NCI-H2171 treated with DMSO at 0.1 percent for 48 hours (cell line): ENCODE data around the gene BPGM.

Experiments
- DNase-seq: peaks from one replicate; lab custom pipeline; 2025; lab: John Stamatoyannopoulos, UW

BPGM gene

DNA sequence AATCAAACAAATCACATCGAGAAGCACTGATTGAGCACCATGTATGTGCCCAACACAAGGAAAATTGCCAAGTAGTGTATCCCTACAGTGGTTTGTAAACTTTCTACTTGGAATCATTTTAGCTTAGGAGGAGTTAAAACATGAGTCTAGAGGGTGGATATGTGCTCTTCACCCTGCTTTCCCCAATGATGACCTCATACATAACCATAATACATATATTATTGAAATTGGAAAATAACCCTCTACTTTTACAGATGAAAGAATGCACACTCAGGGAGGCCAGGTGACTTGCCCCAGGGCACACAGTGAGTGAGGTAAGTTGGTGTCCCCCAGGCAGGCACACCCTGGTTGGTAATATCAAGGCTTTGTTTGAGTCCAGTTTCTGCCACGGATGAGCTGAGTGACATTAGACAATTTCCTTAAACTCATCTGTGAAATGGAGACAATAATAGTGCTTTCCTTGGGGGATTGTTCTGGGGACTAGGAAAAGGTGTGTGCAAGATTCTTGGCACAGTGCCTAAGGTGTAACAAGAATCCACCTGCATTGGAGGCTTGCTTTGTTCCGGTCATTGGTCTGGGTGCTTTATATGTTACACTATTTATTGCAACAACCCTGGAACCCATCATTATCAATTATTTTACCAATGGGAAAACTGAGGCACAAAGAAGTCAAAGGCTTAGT lies 50.7 kb downstream of the BPGM start:
- no peak for DNase-seq

DNA sequence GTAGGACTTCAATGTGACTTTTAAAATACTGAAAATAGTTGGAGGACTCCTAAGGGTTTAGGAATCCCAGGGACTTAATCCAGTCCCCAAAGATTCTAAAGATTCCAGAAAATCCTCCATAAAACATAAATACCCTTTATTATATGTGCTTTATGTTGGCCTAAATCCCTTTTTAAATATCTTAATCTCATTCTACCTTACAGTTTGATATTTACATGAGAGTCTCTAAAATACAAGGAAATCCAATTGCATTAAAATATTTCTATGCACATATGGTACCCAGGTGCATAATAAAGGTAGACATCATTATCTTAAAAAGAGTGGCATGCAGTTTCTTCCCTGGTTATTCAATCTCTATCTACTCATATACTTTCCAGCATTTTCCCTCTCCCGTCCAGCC lies 51.8 kb downstream of the BPGM start:
- no peak for DNase-seq

DNA sequence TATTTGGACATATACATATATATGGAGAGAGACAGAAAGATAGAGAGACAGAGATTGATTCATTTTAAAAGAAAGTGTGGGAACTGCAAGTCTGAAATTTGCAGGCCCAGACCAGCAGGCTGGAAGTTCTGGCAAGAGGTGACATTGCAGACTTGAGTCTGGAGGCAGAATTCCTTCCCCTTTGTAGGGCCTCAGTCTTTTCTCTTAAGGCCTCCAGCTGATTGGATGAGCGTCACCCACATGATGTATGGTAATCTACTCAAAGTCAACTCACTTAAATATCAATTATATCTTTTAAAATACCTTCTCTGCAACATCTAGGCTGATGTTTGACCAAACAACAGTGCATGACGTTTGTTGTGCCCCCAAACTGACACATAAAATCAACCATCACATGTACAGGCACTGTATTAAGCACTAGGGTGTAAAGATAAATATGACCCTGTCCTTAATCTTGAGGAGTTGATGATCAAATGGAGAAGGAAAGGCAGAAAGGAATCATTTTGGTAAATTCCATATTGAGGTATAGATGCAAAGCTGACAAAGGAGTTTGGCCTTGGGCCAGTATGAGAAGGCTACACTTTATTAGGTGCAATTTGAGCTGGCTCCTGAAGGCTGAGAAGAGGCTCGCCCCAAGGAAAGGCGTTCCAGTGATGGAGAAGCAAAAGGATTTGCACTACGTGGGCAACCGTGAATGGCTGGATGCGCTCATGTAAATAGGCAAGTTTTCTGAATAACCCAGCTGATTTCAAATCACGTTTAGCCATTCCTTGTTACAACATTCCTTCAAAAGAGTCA lies 52.6 kb downstream of the BPGM start:
- DNase-seq, result no peak

DNA sequence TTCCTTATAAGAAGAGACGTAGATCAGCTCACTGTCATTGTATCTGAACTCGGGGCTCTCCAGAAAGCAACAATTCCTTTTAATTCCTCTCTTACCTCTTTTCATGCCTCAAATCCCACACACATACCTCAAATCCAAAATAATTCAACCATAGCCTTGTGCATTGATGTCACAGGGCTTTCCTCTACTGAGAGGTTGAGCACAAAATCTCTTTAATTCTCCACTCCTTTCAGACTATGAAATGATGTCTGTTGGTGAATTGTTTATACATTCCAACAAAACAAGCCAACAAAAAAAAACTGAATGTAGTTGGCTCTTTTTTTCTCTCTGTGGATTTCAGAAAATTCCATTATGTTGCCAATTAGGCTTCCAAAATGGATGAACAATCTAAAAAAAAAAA lies 53.2 kb downstream of the BPGM start:
- no peak for DNase-seq

DNA sequence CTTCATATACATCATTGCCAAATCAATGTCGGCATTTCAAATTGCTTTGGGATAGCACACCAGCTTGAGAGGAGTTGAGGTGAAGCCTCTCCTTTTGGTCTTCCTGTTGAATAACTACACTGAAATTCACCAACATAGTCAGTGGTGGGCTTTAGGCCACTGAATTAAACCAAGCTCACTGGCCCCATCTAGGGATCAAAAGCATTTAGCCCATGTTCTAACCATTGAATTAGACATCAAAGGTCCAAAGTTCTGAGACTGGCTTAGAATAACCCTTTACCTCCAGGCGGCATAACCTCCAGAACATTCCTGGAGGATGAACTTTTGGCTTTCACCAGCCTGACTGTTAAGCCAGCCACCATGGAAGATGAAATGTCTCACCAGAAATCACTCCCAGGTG lies 54.6 kb downstream of the BPGM start:
- DNase-seq, result peak; percentile 12

DNA sequence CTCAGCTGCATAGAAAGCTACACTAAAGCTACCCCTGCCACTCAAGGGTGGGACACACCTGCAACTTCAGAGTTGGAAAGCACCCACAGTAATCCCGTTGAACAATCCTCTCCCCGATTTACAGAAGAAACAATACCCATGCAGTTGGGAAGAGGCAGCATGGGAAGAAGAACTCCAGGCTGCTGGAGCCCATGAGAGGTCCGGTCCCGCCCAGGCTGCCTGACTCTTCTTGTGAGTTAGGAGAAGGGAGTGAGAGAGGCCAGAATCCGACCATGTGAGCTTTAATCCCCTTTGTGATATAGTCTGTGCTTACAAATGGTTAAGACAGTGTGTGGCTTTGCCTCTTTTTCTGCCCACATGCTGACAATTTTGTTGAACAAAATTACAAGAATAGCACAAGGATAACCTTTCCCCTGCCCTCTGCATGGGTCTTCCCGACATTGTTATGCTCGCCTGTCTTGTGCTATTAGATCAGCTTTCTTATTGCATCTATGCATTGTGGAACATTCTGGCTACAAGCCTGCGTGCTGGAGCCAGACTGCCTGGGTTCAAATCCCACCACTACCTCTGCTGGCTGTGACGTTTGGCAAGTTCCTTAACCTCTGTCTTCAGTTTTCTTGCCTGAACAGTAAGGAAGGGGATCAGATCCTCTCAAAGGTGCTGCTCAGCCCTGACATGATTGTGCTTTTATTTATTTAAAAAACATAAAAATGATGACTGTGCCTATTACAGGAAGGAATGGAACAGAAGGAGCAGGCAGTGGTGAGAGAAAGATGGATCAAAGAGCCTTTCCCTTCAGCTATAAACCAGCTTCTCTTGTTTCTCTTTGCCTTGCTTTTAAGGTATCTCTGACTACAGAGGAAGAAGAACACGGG lies 56.0 kb downstream of the BPGM start:
- no peak for DNase-seq

DNA sequence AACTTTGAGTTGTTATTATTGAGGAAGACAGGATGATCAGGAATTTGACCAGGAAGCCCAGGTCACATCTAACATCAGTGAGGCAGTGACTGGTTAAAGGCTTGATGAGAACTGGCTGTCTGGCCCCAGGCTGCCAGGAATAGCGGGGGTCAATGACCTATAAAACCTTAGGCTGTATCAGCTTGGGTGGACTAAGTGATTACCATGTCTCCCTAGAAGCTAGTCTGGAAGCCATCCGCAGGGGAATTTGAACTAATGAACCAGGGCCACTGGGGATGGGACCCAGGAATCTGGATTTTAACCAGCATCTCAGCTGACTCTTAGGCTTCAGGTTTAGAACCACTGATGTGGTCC lies 56.6 kb downstream of the BPGM start:
- DNase-seq, result no peak

DNA sequence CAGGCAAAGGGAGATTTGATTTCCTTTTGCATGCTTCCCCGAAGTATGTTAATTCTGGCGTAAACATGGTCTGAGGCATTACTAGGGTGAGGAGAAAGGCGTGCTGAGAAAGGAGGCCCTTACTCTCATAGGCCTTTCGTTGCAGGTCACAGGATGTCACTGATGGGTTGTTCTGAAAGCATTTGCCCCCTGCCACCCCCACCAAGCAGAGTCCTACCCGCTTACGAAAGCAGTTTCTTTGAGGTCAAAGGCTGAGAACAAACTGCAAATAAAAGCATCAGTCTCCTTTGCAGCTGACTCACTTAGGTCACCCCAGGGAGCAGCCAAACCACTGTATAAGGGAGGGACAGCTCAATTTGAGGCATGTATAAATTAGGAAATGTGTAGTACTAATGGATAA lies 57.1 kb downstream of the BPGM start:
- DNase-seq, result no peak

DNA sequence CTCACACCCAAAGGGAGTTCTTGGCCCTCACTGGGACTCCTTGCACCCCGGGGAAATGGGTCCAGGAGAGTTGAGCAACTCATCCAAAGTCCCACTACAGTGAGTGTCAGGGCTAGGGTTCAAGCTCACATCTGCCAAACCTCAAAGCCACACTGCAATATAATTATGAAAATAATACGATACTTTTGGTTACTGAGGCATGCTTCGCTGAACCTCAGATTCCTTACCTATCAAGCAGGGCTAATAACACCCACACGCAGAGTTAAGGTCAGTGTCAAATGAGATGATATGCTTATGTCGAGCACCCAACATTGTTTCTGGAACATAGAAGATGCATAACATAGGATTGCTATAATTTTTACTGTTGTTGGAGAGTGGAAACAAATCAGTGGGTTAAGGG lies 58.2 kb downstream of the BPGM start:
- no peak for DNase-seq

DNA sequence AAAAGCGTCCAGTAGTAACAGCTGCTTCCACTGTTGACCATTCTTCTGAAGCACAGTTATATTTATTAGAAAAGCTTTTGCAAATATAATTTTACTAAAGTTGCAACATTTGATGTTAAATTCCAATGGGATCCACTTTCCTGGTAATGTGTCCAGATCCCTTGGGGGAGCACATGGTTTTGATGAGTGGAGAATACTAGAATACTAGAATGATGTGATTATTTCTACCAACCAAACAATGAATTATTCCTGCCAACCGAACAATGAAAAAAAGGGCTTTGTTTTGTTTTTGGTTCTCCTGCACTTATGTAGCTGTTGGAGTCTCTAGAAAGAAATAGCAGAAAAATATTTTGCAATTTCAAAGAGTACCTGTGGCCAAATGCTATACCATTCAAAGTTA lies 59.1 kb downstream of the BPGM start:
- DNase-seq, result no peak

DNA sequence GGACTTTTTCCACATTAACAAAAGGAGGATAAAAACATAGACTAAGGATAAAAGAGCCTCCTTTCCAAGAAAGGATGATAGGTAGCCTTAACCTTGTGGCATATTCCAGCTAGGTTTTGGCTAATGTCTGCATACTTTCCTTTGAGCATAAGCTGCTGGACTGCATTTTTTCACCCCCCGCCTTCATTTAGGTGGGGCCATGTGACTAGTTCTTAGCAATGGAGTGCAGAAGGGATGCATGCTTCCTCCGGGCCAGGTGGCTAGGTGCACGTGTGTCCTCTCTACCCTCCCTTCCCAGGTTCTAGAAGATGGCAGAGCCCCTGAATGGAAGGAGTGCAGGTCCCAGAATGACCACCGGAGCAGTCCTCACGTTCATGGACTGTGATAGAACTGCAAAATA lies 59.8 kb downstream of the BPGM start:
- no peak for DNase-seq

DNA sequence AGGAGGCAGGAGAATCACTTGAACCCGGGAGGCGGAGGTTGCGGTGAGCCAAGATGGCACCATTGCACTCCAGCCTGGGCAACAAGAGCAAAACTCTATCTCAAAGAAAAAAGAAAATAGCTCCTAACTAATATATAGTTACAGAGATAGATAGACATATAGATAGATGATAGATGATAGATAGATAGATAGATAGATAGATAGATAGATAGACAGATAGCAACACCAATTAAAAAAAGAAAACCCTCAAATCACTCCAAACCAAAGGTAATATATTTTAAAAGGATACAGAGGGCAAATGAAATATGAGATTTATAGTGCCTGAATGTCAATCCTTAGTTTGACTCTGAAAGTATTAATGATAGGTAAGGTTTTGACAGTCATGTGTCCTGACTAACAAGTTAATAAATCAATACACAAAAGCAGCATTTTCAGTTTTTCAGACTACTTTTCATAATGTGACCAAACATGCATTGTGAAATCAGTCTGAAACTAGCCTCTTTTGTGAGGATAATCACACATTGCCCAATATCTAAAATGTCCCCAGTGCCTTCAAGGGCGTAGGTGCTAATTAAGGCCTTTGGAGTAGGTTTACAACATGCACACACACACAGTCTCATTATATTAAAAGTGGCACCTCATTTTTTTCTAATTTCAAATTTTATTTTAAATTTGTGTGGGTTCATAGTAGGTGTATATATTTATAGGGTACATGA lies 61.2 kb downstream of the BPGM start:
- no peak for DNase-seq

DNA sequence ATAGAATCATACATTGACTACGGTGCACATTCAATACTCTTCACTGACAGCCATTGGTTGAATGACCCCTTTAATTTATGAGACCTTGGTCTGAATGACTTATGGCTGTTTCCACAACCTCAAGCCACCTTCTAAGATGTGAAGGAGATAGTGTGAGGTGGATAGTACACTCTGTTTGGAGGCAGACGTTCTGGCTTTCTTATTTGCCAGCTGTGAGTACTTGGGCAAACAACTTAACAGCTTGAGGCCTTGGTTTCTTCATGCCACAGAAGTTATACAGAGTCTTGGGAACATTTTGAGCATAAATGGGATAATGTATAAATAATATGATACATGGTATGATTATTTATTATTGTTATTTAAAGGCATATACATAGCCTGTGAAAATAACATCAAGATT lies 62.0 kb downstream of the BPGM start:
- DNase-seq, result no peak

DNA sequence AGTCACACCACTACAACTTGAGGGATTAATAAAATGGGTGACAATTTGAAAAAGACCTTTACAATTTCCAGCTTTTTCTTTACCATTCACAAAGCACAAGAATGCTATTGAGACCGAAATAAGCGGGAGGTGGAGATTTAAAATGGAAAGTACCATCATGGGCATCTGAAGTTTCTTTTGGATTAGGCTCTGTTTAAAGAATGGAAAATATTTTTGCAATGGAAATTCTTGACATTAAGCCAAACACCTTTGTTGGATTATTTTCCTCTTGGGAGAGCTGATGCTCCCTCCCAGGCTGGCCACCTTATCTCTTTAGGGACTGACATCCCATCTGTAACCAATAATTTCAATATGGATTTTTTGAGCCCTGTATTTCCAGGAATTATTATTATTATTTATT lies 62.5 kb downstream of the BPGM start:
- DNase-seq, result no peak

DNA sequence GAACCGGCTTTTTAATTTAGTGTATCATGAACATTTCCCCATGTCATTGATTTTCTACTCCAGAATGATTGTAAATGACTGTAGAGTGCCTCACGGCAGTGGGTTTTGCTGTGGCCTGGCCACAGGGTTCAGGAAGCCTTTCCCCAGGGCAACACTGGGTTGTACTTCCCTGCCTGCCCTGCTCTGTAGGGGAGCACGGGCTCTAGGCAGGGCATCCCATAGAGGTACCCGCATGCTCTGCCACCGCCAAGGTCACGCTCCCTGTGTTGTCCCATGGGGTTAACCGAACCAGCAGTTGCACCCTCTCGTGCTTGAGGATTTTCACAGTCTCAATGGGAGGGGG lies 63.8 kb downstream of the BPGM start:
- no peak for DNase-seq

DNA sequence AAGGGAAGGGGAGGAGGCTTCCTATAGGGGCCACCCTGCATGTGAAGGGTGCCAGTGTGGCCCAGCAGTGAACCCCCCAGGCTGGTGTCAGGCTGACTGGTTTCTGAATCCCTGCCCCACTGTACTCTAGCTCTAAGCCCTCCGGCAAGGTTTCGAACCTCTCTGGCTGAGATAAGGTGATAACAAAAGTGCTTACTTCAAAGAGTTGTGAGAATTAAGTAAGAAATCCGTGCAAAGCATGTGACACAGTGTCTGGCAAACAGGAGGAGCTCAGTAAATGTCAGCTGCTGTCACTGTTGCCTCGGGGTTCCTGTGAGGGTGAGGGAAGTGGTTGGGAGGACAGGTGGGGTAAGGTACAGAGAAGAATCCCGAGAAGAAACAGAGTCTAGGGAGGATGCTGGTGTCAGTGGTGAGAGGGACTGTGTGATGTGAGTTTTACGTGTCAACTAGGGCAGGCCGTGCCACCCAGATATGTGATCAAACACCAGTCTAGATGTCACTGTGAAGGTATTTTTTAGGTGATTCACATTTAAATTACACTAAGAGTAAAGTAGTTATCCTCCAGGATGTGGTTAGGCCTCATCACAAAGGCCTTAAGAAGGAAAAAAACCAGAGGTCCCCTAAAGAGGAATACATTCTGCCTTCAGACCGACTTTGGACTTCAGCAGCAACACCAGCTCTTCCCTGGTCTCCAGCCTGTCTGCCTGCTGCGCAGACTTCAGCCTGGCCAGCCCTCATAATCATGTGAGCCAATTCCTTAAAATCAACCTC lies 64.4 kb downstream of the BPGM start:
- DNase-seq, result no peak

DNA sequence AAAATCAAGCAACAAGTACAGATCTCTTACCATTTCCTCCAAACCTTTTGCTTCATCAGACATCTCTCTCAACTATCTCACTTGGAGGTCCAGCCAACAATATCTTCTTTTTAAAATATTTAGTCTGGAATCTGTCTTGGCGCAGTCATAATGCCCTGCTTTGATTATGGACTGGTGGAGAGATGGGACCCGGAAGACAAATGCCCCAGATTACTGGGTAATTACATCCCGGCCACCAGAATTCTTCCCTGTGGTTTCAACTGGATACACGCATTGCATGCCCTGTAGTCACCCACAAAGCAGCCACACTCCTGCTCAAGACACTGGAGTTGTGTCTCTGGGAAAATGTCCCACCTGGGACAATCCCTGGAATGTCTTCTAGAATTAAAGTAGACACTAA lies 65.5 kb downstream of the BPGM start:
- no peak for DNase-seq

DNA sequence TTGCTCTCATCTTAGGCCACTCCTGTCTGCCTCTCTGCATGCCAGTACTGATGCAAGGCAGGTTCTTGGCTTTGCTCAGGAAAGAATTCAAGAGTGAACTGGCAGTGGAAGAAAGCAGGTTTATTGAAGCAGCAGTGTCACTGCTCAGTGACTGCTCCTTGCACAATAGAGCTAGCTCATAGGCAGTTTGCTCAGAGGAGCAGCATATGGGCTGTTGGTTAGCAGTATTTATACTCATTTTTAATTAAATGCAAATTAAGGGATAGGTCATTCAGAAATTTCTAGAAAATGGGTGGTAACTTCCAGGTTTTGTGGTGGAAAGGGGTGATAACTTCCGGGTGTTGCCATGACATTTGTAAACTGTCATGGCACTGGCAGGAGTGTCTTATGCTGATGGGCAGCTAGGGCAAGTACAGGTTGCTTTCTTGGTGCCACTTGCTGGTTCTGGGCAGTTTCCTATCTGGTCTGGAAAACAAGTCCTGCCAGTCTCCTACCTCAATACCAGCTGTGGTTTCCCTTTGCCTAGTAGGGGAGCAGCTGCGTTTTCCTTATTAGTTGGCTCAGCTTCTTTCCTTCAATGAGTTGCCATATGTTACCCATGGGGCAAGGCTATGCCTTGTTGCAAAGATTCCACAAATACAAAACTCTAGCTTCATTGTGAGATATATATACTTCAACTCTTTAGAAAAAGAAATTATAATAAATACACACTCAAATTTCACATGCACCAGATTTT lies 68.0 kb downstream of the BPGM start:
- DNase-seq, result peak; percentile 62

DNA sequence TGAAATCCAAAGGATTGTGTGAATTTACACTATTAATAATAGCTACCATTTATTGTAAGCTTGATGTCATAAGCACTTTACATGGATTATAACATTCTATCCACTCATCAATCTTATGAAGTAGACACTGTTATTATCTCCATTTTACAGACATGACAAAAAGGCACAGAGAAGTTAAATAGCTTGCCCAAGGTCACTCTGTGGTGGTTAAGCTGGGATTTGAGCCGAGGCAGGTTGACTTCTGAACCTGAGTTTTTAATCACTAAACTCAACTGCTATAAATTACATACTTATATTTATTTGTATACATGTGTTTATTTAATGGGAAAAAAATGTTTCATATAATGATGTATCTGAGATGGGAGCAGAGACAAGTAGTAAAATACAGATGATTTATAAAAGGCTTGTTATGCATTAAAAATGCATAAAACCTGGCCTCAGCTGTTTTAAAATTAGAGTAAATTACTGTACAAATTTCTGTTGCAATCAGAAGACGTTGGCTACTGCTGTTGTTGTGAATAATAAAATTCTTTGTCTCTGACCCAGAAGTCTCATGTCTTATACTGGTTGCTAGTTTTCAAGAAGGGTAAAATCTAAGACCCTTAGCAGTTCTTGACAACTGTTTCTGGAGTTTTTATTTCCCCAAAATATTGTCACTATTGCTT lies 71.7 kb downstream of the BPGM start:
- no peak for DNase-seq
